Hepatocyte (in vitro differentiated cells): Measurements from ENCODE around the gene BMP6. TPM values are rescaled to one million over a fixed set of nuclear protein-coding genes. Genes with fewer than 3 reads are reported as not detected.
"Not testable (repeated sequence)": the region's sequence is repeated elsewhere in the genome, so short reads cannot be mapped to it uniquely, and the experiment has no call there.

Experiments
- DNase-seq: peaks from one replicate; pipeline ENCODE4 v3.0.0-alpha.2; 2016; ENCODE audit warnings: low spot score
- H2AFZ ChIP-seq: fragments of 200-600 bp; sonication (generic); 2 replicates; pipeline ENCODE4 v1.6.0; 2016; ENCODE audit warnings: antibody characterized with exemption, mild to moderate bottlenecking
- H3K27ac ChIP-seq: fragments of 200-600 bp; sonication (generic); 2 replicates; pipeline ENCODE4 v1.5.1; 2016; ENCODE audit warnings: mild to moderate bottlenecking
- H3K27me3 ChIP-seq: fragments of 200-600 bp; sonication (generic); 2 replicates; pipeline ENCODE4 v1.6.1; 2016
- H3K36me3 ChIP-seq: fragments of 200-600 bp; sonication (generic); replicated peaks from 2 replicates; pipeline ENCODE4 v1.5.1; 2016; ENCODE audit warnings: low read depth; ENCODE audit not compliant: insufficient read depth
- H3K4me1 ChIP-seq: fragments of 200-600 bp; sonication (generic); 2 replicates; pipeline ENCODE4 v1.5.1; 2016; ENCODE audit warnings: mild to moderate bottlenecking, moderate library complexity; ENCODE audit not compliant: insufficient read depth
- H3K4me2 ChIP-seq: fragments of 200-600 bp; sonication (generic); 2 replicates; pipeline ENCODE4 v1.6.0; 2016
- H3K4me3 ChIP-seq: fragments of 200-600 bp; sonication (generic); 2 replicates; pipeline ENCODE4 v1.5.1; 2016; ENCODE audit warnings: mild to moderate bottlenecking
- H3K79me2 ChIP-seq: fragments of 200-600 bp; sonication (generic); 2 replicates; pipeline ENCODE4 v1.6.0; 2017; ENCODE audit warnings: mild to moderate bottlenecking
- H3K9me2 ChIP-seq: fragments of 200-600 bp; sonication (generic); replicated peaks from 2 replicates; pipeline ENCODE4 v1.6.0; 2017; ENCODE audit warnings: mild to moderate bottlenecking; ENCODE audit not compliant: insufficient read depth
- H3K9me3 ChIP-seq: fragments of 200-600 bp; sonication (generic); 2 replicates; pipeline ENCODE4 v1.5.1; 2016; ENCODE audit warnings: low read depth, mild to moderate bottlenecking
- H4K20me1 ChIP-seq: fragments of 200-600 bp; sonication (generic); 2 replicates; pipeline ENCODE4 v1.6.0; 2016; ENCODE audit warnings: mild to moderate bottlenecking; ENCODE audit not compliant: insufficient read depth, poor library complexity, severe bottlenecking
- EZH2 ChIP-seq: fragments of 200-600 bp; sonication (generic); IDR thresholded peaks from 2 replicates; pipeline ENCODE4 v1.6.1; 2016; ENCODE audit warnings: antibody characterized with exemption, mild to moderate bottlenecking, borderline replicate concordance
- EZH2phosphoT487 ChIP-seq: fragments of 200-600 bp; sonication (generic); IDR thresholded peaks from one replicate; pipeline ENCODE4 v1.6.1; 2018; ENCODE audit warnings: antibody characterized with exemption, mild to moderate bottlenecking, low read depth, moderate library complexity; ENCODE audit not compliant: unreplicated experiment, severe bottlenecking
- WGBS: methylation state at CpG from one replicate; pipeline ENCODE4 v1.1.6; 2016; ENCODE audit warnings: low lambda C conversion rate; ENCODE audit errors: missing lambda C conversion rate; 5-methylcytosine and 5-hydroxymethylcytosine counted together
- polyA plus RNA-seq: library from polyadenylated mRNA; unstranded; fragments of >200 nt; fragmentation: Nextera tagmentation; extraction: Ambion mirVana; gene quantifications from 2 replicates; pipeline ENCODE4 v1.2.1, GENCODE V29; 2016
- total RNA-seq: library from RNA; depleted of rRNA; stranded (reverse); fragments of >200 nt; gene quantifications from 2 replicates; pipeline ENCODE4 v1.2.3, GENCODE V29; 2014
- TF ChIP-seq, protein P1 (sequence below): fragments of 200-600 bp; sonication (generic); IDR thresholded peaks from 2 replicates; pipeline ENCODE4 v1.5.1; 2016; ENCODE audit warnings: antibody characterized with exemption, mild to moderate bottlenecking; ENCODE audit not compliant: poor library complexity

Gene BMP6
- total and polyA plus RNA-seq, 2 experiments from 2014 or later: 4.0 to 4.3 TPM

GRCh38 chr6:7812623-7813022 lies 86.7 kb downstream of the BMP6 start:
- no peak for DNase-seq
- Histone ChIP-seq H3K4me2 (no peak overlapping the region), H4K20me1 (no peaks in the 10 kb centered on the region), H3K36me3 (no peaks in the 10 kb centered on the region), H3K27me3 (no peaks in the 10 kb centered on the region), H3K9me2 (no peaks in the 10 kb centered on the region), H3K4me1 (no peaks in the 10 kb centered on the region), H3K79me2 (no peaks in the 10 kb centered on the region), H2AFZ (no peak overlapping the region), H3K9me3 (no peaks in the 10 kb centered on the region), H3K27ac (no peak overlapping the region), H3K4me3 (no peak overlapping the region)
- WGBS: 71% methylated on average over 2 of the region's 2 CpGs
- TF ChIP-seq EZH2phosphoT487: no peak
- TF ChIP-seq, protein P1, sequence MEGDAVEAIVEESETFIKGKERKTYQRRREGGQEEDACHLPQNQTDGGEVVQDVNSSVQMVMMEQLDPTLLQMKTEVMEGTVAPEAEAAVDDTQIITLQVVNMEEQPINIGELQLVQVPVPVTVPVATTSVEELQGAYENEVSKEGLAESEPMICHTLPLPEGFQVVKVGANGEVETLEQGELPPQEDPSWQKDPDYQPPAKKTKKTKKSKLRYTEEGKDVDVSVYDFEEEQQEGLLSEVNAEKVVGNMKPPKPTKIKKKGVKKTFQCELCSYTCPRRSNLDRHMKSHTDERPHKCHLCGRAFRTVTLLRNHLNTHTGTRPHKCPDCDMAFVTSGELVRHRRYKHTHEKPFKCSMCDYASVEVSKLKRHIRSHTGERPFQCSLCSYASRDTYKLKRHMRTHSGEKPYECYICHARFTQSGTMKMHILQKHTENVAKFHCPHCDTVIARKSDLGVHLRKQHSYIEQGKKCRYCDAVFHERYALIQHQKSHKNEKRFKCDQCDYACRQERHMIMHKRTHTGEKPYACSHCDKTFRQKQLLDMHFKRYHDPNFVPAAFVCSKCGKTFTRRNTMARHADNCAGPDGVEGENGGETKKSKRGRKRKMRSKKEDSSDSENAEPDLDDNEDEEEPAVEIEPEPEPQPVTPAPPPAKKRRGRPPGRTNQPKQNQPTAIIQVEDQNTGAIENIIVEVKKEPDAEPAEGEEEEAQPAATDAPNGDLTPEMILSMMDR: no peak
- TF ChIP-seq EZH2: no peak

DNA sequence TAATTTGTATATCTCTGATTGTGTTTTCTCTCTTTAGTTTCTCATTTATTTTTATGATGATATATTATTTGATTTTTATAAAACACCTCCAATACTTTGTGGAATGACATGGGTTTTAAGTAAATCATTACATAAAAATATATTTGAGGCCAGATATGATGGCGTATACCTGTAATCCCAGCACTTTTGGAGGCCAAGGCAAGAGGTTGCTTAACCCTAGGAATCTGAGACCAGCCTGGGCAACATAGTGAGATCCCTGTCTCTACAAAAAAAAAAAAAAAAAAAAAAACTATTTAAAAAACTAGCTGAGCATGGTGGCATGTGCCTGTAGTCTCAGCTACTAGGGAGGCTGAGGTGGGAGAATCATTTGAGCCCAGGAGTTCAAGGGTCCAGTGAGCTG lies 87.3 kb downstream of the BMP6 start:
- DNase-seq: no peak
- no peaks in the 10 kb centered on the region for H3K79me2 ChIP-seq
- no peak overlapping the region for H3K4me2 ChIP-seq
- H3K4me3 ChIP-seq: no peak overlapping the region
- no peaks in the 10 kb centered on the region for H3K9me3 ChIP-seq
- no peaks in the 10 kb centered on the region for H3K36me3 ChIP-seq
- WGBS: 94% methylated on average over 1 of the region's 1 CpG
- no peaks in the 10 kb centered on the region for H3K4me1 ChIP-seq
- no peak for TF ChIP-seq EZH2phosphoT487
- TF ChIP-seq, protein P1: no peak
- no peak for TF ChIP-seq EZH2
- no peaks in the 10 kb centered on the region for H3K27me3 ChIP-seq
- H2AFZ ChIP-seq: no peak overlapping the region
- H3K9me2 ChIP-seq: no peaks in the 10 kb centered on the region
- H4K20me1 ChIP-seq: no peaks in the 10 kb centered on the region
- H3K27ac ChIP-seq: no peak overlapping the region

DNA sequence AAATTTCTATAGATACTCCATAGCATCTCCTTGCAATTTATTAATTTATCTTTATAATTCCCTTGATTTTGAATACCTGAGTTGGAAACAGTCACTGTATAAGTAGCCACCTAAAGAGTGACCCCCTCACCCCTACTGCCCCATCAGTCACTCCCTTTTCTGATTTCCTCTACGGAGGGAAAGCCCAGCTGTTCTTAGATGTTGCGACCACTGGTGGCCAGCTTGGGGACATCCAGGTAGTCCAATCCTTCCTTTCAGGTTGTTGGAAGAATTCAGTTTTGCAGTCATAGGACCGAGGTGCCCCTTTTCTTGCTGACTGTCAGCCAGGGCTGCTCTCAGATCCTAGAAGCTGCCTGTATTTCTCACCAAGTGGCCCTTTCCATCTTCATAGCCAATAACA lies 87.8 kb downstream of the BMP6 start:
- 62% methylated on average over 3 of the region's 3 CpGs for WGBS
- TF ChIP-seq EZH2 (no peak), EZH2phosphoT487 (no peak)
- TF ChIP-seq, protein P1: no peak
- Histone ChIP-seq H4K20me1 (no peaks in the 10 kb centered on the region), H3K79me2 (no peaks in the 10 kb centered on the region), H3K36me3 (no peaks in the 10 kb centered on the region), H3K9me3 (no peaks in the 10 kb centered on the region), H3K4me3 (no peak overlapping the region), H3K27me3 (no peaks in the 10 kb centered on the region), H2AFZ (no peak overlapping the region), H3K27ac (no peak overlapping the region), H3K4me1 (no peaks in the 10 kb centered on the region), H3K9me2 (no peaks in the 10 kb centered on the region), H3K4me2 (no peak overlapping the region)
- DNase-seq: no peak

DNA sequence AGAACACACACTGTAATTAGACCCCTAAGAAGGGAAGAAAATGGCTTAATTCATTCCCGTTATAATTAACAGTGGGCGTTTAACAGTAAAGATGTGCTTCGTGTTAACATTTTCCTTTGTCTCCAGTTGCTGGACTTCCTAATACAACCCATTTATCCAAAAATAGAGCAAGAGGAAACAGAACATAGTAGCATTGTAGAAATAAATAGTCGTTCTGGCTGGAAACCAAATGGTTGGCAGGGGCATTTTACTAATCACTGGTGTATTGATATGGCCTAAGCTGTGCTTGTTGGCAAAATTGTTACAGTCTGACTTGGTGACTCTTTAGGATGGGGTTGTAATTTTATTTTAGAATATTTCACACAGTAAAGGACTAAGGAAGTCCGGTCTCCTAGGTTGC lies 89.8 kb downstream of the BMP6 start:
- H3K79me2 ChIP-seq: no peaks in the 10 kb centered on the region
- H3K4me1 ChIP-seq: no peaks in the 10 kb centered on the region
- DNase-seq: no peak
- H3K36me3 ChIP-seq: no peaks in the 10 kb centered on the region
- no peaks in the 10 kb centered on the region for H3K9me3 ChIP-seq
- 90% methylated on average over 5 of the region's 5 CpGs for WGBS
- no peaks in the 10 kb centered on the region for H4K20me1 ChIP-seq
- H3K4me3 ChIP-seq: no peak overlapping the region
- no peak overlapping the region for H2AFZ ChIP-seq
- no peak overlapping the region for H3K4me2 ChIP-seq
- H3K27me3 ChIP-seq: no peaks in the 10 kb centered on the region
- H3K9me2 ChIP-seq: no peaks in the 10 kb centered on the region
- TF ChIP-seq EZH2 (no peak), EZH2phosphoT487 (no peak)
- TF ChIP-seq, protein P1: no peak
- no peak overlapping the region for H3K27ac ChIP-seq

- H3K36me3 ChIP-seq, H2AFZ ChIP-seq, H3K9me2 ChIP-seq, DNase-seq, H3K79me2 ChIP-seq, H3K4me3 ChIP-seq, H3K4me2 ChIP-seq, H3K4me1 ChIP-seq, H3K27ac ChIP-seq, H3K27me3 ChIP-seq, H4K20me1 ChIP-seq, H3K9me3 ChIP-seq: not testable (repeated sequence)
- 90% methylated on average over 5 of the region's 5 CpGs for WGBS
Measured at GRCh38 chr6:7817184-7817583, 91.3 kb downstream of the BMP6 start.
